GM06990 (cell line): ENCODE data around the gene CELF6.

ENCODE experiments used
- DNase-seq: peaks from one replicate; pipeline ENCODE4 v3.0.0-alpha.2; 2011; ENCODE audit not compliant: insufficient read length; ENCODE audit errors: extremely low read depth
- H3K27me3 ChIP-seq: replicated peaks from 2 replicates; pipeline ENCODE4 v1.6.0; 2011; ENCODE audit warnings: low read length; ENCODE audit not compliant: control insufficient read depth, insufficient read depth
- H3K36me3 ChIP-seq: 2 replicates; pipeline ENCODE4 v1.5.1; 2011; ENCODE audit warnings: low read length; ENCODE audit not compliant: control insufficient read depth, insufficient read depth
- H3K4me3 ChIP-seq: replicated peaks from 2 replicates; pipeline ENCODE4 v1.5.1; 2011; ENCODE audit warnings: low read depth, mild to moderate bottlenecking, control low read depth, low read length
- TF ChIP-seq, protein P1 (sequence below): IDR thresholded peaks from 2 replicates; pipeline ENCODE4 v1.5.1; 2011; ENCODE audit warnings: low read length, control low read depth, mild to moderate bottlenecking, inconsistent platforms; ENCODE audit not compliant: insufficient read depth, poor library complexity, severe bottlenecking

CELF6 gene

DNA sequence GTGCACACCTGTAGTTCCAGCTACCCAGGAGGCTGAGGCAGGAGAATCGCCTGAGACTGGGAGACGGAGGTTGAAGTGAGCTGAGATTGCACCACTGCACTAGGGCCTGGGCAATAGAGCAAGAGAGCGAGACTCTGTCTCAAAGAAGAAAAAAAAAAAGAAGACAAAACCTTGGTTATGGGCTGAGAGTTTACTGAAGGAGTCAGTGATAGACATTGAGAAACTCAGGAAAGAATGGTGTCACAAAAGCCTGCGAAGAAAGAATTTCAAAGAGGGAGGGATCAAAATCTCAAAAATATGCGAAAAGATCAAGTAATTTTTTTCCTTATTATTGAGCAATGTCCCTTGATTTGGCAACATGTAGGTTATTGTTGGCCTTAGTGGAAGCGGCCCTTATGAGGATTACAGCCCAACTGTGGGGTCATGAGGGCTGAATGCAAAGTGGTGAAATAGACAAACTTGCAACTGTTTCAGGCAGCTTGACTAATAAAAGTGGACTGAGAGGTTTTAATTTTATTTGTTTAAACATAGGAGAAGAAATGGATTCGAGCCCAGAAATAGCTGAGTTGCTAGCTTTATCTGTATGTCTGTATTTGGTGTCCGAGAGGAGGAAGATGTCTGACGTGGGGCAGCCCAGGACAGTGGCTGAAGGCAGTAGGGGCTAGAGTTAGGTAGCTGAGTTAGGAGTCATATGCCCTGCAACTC lies 18.8 kb upstream of the CELF6 start:
- Histone ChIP-seq H3K4me3 (no peak overlapping the region), H3K27me3 (no peaks in the 10 kb centered on the region), H3K36me3 (no peaks in the 10 kb centered on the region; the same call in 1 of the 2 replicates)
- TF ChIP-seq, protein P1, sequence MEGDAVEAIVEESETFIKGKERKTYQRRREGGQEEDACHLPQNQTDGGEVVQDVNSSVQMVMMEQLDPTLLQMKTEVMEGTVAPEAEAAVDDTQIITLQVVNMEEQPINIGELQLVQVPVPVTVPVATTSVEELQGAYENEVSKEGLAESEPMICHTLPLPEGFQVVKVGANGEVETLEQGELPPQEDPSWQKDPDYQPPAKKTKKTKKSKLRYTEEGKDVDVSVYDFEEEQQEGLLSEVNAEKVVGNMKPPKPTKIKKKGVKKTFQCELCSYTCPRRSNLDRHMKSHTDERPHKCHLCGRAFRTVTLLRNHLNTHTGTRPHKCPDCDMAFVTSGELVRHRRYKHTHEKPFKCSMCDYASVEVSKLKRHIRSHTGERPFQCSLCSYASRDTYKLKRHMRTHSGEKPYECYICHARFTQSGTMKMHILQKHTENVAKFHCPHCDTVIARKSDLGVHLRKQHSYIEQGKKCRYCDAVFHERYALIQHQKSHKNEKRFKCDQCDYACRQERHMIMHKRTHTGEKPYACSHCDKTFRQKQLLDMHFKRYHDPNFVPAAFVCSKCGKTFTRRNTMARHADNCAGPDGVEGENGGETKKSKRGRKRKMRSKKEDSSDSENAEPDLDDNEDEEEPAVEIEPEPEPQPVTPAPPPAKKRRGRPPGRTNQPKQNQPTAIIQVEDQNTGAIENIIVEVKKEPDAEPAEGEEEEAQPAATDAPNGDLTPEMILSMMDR = no peak
- DNase-seq = no peak

DNA sequence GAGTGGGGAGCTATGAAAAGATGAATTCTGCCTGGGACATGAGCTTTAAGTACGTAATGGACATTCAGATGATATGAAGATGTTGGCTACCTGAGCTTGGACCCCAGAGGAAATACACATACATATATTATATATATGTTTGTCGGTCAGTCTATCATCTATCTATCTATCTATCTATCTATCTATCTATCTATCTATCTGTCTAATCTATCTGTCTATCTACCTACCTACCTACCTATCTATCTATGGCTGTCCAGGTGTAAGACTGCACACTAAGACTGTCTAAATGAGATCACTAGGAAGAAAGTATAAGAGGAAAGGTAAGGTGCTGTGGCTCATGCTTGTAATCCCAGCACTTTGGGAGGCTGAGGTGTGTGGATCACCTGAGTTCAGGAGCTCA lies 18.2 kb upstream of the CELF6 start:
- H3K4me3 ChIP-seq = no peak overlapping the region
- TF ChIP-seq, protein P1 = no peak

DNA sequence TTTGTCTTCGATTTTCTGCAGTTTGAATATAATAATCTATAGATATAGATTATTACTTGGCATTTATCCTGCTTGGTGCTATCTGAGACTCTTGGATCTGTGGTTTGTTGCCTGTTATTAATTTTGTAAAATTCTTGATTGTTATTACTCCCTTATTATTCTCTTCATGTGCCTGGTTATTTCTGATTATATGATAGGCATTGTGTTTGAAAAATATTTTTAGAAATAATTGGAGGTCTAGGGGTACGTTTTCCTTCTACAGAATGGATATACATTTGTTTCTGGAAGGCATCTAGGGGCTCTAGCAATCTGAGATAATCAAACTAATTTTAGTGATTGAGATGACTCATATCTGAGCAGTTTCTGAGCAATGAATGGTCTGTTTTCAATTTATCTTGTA lies 14.9 kb upstream of the CELF6 start:
- H3K36me3 ChIP-seq = no peaks in the 10 kb centered on the region; the same call in none of the 2 replicates
- TF ChIP-seq, protein P1 = no peak

More for the DNA sequence above, 18.2 kb upstream of the CELF6 start:
- Histone ChIP-seq H3K27me3 (no peaks in the 10 kb centered on the region), H3K36me3 (no peaks in the 10 kb centered on the region; the same call in 1 of the 2 replicates)
- no peak for DNase-seq

DNA sequence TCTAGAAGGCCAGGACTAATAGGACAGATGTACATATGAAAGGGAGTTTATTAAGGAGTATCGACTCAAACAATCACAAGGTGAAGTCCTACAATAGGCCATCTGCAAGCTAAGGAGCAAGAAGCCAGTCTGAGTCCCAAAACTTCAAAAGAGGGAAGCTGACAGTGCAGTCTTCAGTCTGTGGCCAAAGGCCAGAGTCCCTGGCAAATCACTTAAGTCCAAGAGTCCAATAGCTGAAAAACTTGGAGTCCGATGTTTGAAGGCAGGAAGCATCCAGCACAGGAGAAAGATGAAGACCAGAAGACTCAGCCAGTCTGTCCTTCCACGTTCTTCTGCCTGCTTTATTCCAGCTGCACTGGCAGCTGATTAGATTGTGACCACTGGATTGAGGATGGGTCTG lies 11.1 kb upstream of the CELF6 start:
- no peak overlapping the region for H3K4me3 ChIP-seq
- no peak for DNase-seq
- TF ChIP-seq, protein P1 = no peak
- no peaks in the 10 kb centered on the region for H3K27me3 ChIP-seq
- peaks cover 1% of the 10 kb centered on the region for H3K36me3 ChIP-seq

More for the DNA sequence above, 14.9 kb upstream of the CELF6 start:
- Histone ChIP-seq H3K4me3 (no peak overlapping the region), H3K27me3 (no peaks in the 10 kb centered on the region)
- DNase-seq = no peak

DNA sequence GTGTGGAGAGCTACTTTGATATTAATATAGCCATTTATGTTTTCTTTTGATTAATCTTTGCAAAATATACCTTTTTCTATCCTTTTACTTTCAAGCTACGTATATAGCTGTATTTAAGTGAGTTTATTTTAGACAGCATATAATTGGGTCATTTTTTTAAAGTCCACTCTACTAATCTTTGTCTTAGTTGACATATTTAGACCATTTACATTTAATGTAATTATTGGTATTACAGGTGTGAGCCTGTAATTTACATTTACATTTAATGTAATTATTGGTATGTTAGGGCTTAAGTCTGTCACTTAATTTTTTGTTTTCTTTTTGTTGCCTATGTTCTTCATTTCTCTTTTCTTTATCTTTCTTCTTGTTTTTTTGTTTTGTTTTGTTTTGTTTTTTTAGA lies 3.8 kb upstream of the CELF6 start:
- no peak for DNase-seq
- TF ChIP-seq, protein P1 = no peak
- Histone ChIP-seq H3K4me3 (no peak overlapping the region), H3K27me3 (no peaks in the 10 kb centered on the region), H3K36me3 (peaks cover 1% of the 10 kb centered on the region; the same call in 1 of the 2 replicates)
